ENCODE measurements around the gene POGK. TPM values are rescaled to one million over a fixed set of nuclear protein-coding genes. Genes with fewer than 3 reads are reported as not detected.

The POGK gene
- total and polyA plus RNA-seq, 8 donors = 48.9 to 60.1 (median 53.7) TPM

DNA sequence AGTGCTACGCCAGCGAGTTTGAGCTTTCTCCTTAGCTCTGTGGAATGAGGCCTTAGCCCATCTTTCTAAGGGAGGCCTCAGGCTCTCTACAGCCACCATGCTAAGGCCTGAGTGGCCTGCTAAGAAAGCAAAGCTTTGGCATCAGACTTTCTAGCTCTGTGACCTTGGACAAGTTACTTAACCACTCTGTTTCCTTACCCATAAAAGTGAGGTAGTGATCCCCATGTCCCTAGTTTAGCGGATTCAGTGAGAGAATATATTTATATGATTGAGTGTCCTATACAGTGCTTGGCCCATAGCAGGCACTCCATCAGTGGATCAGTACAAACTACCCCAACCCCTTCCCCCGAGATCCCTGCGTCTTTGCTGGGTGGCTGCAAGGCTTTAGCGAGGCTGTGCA lies 4.0 kb downstream of the POGK start:
- DNase-seq = no peak
- no peak for ATAC-seq
- H3K36me3 ChIP-seq = peaks cover 0 to 74% of the 10 kb centered on the region in 2 donors
- intact Hi-C loops (cut with DNase I) = no loop called here
- peaks cover 38 to 67% of the 10 kb centered on the region in 2 donors for H3K4me1 ChIP-seq
- TF ChIP-seq, protein P1, sequence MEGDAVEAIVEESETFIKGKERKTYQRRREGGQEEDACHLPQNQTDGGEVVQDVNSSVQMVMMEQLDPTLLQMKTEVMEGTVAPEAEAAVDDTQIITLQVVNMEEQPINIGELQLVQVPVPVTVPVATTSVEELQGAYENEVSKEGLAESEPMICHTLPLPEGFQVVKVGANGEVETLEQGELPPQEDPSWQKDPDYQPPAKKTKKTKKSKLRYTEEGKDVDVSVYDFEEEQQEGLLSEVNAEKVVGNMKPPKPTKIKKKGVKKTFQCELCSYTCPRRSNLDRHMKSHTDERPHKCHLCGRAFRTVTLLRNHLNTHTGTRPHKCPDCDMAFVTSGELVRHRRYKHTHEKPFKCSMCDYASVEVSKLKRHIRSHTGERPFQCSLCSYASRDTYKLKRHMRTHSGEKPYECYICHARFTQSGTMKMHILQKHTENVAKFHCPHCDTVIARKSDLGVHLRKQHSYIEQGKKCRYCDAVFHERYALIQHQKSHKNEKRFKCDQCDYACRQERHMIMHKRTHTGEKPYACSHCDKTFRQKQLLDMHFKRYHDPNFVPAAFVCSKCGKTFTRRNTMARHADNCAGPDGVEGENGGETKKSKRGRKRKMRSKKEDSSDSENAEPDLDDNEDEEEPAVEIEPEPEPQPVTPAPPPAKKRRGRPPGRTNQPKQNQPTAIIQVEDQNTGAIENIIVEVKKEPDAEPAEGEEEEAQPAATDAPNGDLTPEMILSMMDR (IDR thresholded peaks at IDR 0.05) = no peak
- no peaks in the 10 kb centered on the region for H3K27me3 ChIP-seq
- H3K9me3 ChIP-seq = no peaks in the 10 kb centered on the region
- no peak overlapping the region for H3K4me3 ChIP-seq
- no peak overlapping the region for H3K27ac ChIP-seq

DNA sequence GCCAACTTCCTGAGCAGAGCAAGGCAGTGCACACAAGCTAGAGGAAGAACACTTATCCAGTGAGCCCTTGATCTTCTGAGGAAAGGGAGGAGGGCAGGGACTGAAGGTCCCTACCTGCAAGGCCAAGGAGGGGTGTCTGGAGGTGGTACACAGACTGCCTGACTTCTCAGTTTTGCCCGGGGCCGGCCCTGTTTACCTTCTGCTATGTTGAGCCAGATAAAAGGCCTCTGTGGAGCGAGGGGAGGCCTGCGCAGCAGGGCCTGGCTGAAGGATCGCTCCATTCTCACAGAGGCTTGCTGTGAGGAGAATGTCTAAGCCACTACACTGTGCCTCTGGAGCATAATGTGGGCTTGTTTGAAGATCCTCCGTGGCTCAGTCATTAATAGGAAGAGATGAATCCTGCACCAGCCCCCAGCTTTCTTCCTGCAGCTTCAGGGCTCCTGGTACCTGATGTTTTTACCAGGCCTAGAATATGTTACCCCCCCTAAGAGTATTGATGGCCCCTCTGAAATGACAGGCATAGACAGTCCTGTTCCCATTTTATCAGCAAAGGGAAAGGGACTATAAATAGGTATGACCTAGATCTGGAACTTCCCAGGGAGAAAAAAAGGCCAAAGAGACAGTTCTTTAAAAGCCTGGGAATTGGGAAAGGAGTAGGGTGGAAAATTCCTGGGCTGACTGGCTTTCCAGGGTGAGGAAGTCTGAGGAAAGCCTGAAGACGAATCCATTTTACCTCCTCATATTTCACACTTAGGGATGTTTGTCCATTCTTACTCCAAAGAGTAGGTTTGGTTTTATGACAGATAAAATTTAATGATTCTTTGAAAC lies 4.7 kb downstream of the POGK start:
- ATAC-seq = peak; percentile 7
- intact Hi-C loops (cut with DNase I) = no loop called here
- Histone ChIP-seq H3K27me3 (no peaks in the 10 kb centered on the region), H3K9me3 (no peaks in the 10 kb centered on the region), H3K4me1 (peaks cover 38 to 60% of the 10 kb centered on the region in 2 donors), H3K4me3 (no peak overlapping the region), H3K36me3 (peaks cover 0 to 80% of the 10 kb centered on the region in 2 donors), H3K27ac (peak overlapping the region; percentile 1 to 9)
- TF ChIP-seq, protein P1 (IDR thresholded peaks at IDR 0.05) = no peak
- peak in 2 of 4 donors; percentile 57 to 62 for DNase-seq

DNA sequence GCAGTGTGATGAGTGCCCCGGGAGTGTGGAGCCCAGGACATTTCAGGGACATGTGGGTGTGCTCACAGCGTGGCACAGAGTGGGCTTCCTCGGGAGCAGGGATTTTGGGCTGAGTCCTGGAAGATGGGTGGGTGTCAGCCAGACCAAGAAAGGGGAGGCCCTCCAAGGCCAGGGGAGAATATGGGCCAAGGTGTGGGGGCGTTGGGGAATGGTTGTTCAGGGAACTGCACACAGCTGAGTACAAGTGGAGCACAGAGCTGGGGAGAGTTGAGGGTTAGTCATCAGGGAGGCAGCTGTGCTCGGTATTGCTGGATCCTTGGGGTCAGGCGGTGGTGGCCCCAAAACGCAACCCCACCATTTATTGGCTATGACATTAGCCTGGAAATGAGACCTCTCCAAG lies 5.5 kb downstream of the POGK start:
- TF ChIP-seq, protein P1 (IDR thresholded peaks at IDR 0.05) = no peak
- Histone ChIP-seq H3K4me3 (no peak overlapping the region), H3K27ac (peak overlapping the region; percentile 1 to 9), H3K36me3 (peaks cover 0 to 88% of the 10 kb centered on the region in 2 donors), H3K4me1 (peaks cover 38 to 60% of the 10 kb centered on the region in 2 donors), H3K9me3 (no peaks in the 10 kb centered on the region), H3K27me3 (no peaks in the 10 kb centered on the region)
- no peak for ATAC-seq
- intact Hi-C loops (cut with DNase I) = no loop called here
- DNase-seq = no peak

DNA sequence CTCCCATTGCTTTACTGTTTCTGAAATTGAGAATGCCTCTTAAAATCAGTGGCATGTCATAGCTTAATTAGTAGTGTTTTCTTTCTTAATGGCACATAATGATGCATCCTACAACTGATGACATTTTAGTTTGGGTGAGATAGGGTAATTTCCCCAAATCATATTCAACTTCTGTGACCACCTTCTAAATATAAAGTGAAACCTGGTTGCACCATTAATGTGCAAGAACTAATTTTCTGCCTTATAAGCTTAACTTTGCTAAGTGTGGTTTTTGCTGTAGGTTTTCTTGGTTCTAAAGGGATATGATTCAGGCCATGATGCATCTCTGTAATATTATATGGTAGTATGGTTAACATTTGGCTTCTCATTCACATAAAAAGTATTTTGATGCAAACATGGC lies 8.9 kb downstream of the POGK start:
- intact Hi-C loops (cut with DNase I) = no loop called here
- DNase-seq (no peak), ATAC-seq (no peak)
- H3K9me3 ChIP-seq = no peaks in the 10 kb centered on the region
- H3K36me3 ChIP-seq = peaks cover 0 to 100% of the 10 kb centered on the region in 2 donors
- H3K4me1 ChIP-seq = peaks cover 12 to 27% of the 10 kb centered on the region in 2 donors
- no peak overlapping the region for H3K27ac ChIP-seq
- TF ChIP-seq, protein P1 (IDR thresholded peaks at IDR 0.05) = no peak
- no peaks in the 10 kb centered on the region for H3K27me3 ChIP-seq
- no peak overlapping the region for H3K4me3 ChIP-seq

DNA sequence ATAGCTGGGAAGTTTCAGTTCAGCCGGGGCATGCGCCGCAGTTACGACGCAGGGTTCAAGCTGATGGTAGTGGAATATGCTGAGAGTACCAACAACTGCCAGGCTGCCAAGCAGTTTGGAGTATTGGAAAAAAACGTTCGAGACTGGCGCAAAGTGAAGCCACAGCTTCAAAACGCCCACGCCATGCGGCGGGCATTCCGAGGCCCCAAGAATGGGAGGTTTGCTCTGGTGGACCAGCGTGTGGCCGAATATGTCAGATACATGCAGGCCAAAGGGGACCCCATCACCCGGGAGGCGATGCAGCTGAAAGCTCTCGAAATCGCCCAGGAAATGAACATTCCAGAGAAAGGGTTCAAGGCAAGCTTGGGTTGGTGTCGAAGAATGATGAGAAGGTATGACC lies 9.9 kb downstream of the POGK start:
- ATAC-seq (no peak), DNase-seq (no peak)
- Histone ChIP-seq H3K4me3 (no peak overlapping the region), H3K36me3 (peaks cover 0 to 100% of the 10 kb centered on the region in 2 donors), H3K4me1 (peaks cover 3 to 17% of the 10 kb centered on the region in 2 donors), H3K9me3 (no peaks in the 10 kb centered on the region), H3K27ac (no peak overlapping the region), H3K27me3 (no peaks in the 10 kb centered on the region)
- intact Hi-C loops (cut with DNase I) = no loop called here
- TF ChIP-seq, protein P1 (IDR thresholded peaks at IDR 0.05) = no peak

All from left lung (tissue), 10 donors.